GM10847 (cell line): Measurements from ENCODE around the gene ZNF331.

Source experiments
- POLR2A ChIP-seq: IDR thresholded peaks from 2 replicates; pipeline ENCODE4 v1.6.1; 2011; ENCODE audit not compliant: insufficient read length; ENCODE audit errors: extremely low read depth

ZNF331 gene

DNA sequence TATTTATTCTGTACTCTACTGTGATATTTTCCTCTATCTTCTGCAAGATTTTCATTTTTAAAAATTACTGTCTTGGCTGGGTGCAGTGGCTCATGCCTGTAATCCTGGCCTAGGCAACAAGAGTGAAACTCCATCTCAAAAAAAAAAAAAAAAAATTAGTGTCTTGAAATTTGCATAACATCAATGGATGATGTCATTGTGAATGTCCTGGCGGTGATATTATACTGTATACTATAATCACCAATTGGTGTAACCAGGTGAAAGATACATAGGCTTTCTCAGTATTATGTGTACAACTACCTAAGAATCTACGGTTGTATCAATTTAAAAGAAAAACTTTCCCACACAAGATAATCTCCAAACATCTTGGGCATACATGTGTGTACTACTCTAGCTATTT lies 15.2 kb downstream of the ZNF331 start:
- TF ChIP-seq POLR2A = no peak

GRCh38 chr19:53553865-53554791 lies 16.2 kb downstream of the ZNF331 start:
- peak; percentile 15 for TF ChIP-seq POLR2A

DNA sequence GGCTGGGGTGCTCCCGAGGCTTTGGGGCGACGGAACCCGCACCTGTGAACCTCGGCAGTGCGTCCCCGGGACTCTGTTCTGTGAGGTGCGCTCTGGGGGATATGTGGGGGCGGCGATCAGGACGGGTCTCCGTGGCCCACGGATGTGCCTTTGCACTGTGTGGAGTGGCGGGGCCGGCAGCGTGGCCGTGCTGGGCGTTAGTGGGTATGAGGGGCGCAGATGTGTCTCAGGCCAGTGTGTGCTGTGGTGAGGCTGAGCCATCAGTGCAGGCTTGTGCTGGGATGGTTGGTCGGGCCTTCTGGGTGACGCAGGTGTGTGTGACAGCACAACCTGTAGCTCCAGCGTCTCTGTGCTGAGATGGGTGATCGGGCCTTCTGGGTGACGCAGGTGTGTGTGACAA lies 16.9 kb downstream of the ZNF331 start:
- no peak for TF ChIP-seq POLR2A

DNA sequence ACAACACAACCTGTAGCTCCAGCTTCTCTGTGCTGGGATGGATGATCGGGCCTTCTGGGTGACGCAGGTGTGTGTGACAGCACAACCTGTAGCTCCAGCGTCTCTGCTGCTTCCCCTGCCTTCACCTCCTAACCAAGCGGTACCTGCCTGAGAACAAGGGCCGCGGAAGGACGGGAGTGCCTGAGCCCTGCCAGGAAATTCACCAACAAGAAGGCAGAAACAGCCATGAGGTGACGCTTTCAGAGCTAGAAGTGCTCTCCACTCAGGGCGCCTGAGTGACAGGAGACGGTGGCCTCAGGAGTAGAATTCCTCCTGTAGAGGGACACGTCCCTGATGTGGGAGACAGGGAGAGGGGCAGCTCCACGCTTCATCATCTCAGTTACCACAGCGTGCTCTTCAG lies 17.4 kb downstream of the ZNF331 start:
- TF ChIP-seq POLR2A = no peak

- TF ChIP-seq POLR2A = no peak
These were observed 33.4 kb downstream of the ZNF331 start for GRCh38 chr19:53571339-53571738.

- no peak for TF ChIP-seq POLR2A
These were observed 39.2 kb downstream of the ZNF331 start for GRCh38 chr19:53576941-53577653.

DNA sequence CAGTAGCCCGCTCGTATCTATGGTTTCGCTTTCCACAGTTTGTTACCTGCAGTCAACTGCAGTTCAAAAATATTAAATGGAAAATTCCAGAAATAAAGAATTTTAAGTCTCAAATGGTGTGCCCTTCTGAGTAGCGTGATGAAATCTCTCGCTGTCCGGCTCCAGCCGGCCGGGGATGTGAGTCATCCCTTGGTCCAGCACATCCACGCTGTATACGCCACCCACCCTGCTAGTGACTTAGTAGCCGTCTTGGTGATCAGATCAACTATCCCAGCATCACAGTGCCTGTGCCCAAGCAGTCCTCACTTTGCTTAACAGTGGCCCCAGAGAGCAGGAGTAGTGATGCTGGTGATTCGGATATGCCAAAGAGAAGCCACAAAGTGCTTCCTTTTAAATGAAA lies 40.0 kb downstream of the ZNF331 start:
- no peak for TF ChIP-seq POLR2A

GRCh38 chr19:53579518-53579917 lies 41.6 kb downstream of the ZNF331 start:
- TF ChIP-seq POLR2A = no peak

DNA sequence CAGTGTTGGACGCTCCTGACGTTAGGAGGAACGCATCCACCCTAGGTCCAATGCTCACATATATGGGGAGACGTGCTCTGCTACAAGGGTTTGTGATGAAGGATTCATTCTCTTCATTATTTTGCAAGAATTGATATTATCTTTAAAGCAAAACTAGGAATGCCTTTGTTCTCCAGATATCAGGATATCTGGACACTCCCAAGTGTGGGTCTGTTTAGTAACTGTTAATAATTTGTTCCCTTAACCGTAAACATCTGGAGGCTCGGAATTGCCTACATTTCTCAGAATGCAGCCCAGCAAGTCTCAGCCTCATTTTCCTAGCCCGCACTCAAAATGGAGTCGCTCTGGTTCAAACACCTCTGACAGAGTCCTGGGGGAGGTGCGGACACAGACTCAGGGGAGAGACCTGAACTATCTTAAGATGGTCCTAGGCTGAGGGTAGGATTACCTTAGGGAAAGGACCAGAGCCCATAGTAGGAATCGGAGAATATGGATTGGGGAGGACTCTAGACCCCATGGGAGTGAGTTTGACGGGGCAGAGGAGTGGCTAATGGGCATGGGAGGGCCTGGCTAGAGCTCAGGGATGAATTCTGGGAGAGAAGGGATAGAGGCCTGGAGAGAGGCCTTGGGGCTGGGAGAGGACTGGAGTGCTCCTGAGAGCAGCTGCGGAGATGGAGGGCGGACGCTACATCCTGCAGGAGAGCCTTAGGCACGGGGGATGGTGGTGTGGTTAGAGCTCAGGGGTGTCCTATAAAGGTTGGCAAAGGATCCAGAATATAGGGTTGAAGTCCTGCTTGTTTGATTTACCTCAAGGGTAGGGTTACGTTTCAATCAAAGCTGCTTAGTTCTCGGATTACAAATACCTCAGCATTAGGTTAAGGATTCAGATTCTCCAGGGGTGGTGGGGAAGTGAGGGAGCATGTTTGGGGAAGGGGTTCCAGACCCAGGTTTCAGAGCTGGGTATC lies 43.2 kb downstream of the ZNF331 start:
- TF ChIP-seq POLR2A = no peak

DNA sequence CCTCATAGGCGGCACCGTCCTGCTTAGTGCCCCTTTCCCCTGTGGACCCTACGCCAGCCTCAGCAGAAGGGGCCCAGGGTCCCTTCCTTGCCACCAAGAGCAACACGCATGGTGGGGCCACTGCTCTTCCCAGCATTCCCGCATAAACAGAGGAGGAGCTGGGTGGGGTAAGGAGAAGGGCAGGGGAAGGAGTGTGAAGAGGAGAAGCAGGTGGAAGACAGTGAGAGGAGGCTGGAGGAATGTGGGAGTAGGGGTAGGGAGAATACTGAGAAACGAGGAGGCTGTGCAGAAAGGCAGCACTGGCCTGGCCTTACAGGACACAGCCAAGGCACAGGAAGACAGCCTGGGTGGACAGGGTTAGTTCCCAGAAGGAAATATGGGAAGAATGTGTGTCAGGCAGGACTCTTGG lies 43.9 kb downstream of the ZNF331 start:
- TF ChIP-seq POLR2A = no peak

- no peak for TF ChIP-seq POLR2A
These were observed 45.2 kb downstream of the ZNF331 start for GRCh38 chr19:53583181-53583580.

- no peak for TF ChIP-seq POLR2A
These were observed 48.3 kb downstream of the ZNF331 start for GRCh38 chr19:53586277-53586691.

DNA sequence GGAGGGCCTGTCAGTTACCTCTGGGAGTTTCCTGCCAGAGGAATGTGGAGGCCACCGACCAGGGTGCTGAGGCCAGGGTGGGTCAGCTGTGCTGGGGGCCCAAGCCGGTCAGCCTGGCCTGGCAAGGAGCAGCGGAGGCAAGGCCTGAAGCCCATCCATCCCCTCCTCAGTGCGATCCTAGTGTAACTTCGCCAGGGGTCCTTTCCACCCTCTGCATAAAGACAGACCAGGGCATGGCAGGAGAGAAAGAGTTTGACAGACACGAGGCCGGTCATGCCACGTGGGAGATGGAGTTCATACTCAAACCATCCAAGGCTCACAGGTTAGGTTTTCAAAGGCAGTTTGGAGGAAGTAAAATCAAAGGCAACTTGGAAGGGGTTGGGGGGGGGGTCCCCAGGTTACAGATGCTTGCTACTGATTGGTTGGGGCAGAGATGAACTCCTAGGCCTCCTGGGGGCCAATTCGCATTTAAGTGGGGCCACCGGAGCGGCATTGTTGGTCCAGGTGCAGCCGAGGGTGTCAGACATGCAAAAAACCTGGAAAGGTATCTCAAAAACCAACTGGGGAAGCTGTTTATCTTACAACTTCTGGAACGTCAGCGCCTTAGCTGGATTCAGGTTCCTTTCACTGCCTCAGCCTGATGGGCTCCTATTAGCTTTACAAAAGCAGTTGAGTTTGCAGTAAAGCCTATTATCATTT lies 57.0 kb downstream of the ZNF331 start:
- no peak for TF ChIP-seq POLR2A

DNA sequence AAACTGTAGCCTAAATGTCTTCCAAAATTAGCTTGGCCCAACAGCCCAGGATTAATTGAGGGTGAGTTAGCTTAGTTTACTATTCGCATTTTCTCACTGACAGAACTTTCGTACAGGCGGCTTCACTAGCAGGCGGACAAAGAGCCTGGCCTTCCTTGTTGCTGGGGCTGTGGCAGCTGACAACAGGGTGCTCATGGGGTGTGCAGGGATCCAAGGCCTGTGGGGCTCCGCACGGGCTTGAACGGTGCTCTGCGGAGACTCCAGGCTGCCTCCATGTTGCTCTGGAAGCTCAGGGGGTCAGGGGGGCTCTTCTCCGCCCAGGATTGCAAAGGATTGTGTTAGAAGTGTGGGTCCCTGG lies 57.5 kb downstream of the ZNF331 start:
- no peak for TF ChIP-seq POLR2A

DNA sequence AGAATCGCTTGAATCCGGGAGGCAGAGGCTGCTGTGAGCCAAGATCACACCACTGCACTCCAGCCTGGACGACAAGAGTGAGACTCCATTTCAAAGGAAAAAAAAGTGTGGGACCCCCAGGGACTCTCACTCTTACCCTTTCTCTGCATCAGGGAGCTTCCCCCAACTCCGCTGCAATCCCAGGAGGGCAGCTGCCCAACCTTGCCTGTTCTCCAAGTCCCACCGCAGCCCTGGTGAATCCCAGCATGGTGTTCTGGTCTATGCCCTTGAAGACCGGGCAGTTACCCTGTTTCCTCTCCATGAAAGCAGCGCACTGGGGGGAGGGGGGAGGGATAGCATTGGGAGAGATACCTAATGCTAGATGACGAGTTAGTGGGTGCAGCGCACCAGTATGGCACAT lies 58.1 kb downstream of the ZNF331 start:
- TF ChIP-seq POLR2A = no peak
